GM23338 (cell line): ENCODE results near the gene NSMCE1. TPM values are rescaled to one million over a fixed set of nuclear protein-coding genes. Genes with fewer than 3 reads are reported as not detected.

ENCODE experiments used
- ATAC-seq: fragments of 200-7000 bp; cut with Tn5 transposase; 3 replicates; pipeline ENCODE4 v1.9.1; 2020
- DNase-seq: peaks from one replicate; pipeline ENCODE4 v3.0.0-alpha.2; 2015; ENCODE audit warnings: low spot score
- H2AFZ ChIP-seq: fragments of 200-600 bp; sonication (generic); 2 replicates; pipeline ENCODE4 v1.8.0; 2016; ENCODE audit warnings: antibody characterized with exemption, mild to moderate bottlenecking, moderate library complexity
- H3F3A ChIP-seq: fragments of 200-600 bp; sonication (generic); replicated peaks from 2 replicates; pipeline ENCODE4 v1.8.0; 2017; ENCODE audit warnings: antibody characterized with exemption, mixed run types, low read depth
- H3K27ac ChIP-seq: fragments of 200-600 bp; sonication (generic); 2 replicates; pipeline ENCODE4 v1.6.1; 2016; ENCODE audit warnings: low read depth
- H3K27me3 ChIP-seq: fragments of 200-600 bp; sonication (generic); 2 replicates; pipeline ENCODE4 v1.8.0; 2016; ENCODE audit warnings: mild to moderate bottlenecking, mixed run types, moderate library complexity; ENCODE audit not compliant: insufficient read depth
- H3K36me3 ChIP-seq: fragments of 200-600 bp; sonication (generic); 2 replicates; pipeline ENCODE4 v1.8.0; 2016; ENCODE audit warnings: mild to moderate bottlenecking; ENCODE audit not compliant: insufficient read depth
- H3K4me1 ChIP-seq: fragments of 200-600 bp; sonication (generic); 2 replicates; pipeline ENCODE4 v1.8.0; 2016; ENCODE audit warnings: mild to moderate bottlenecking, moderate library complexity; ENCODE audit not compliant: insufficient read depth
- H3K4me2 ChIP-seq: fragments of 200-600 bp; sonication (generic); 2 replicates; pipeline ENCODE4 v1.7.1; 2017; ENCODE audit warnings: mixed run types
- H3K4me3 ChIP-seq: fragments of 200-600 bp; sonication (generic); 2 replicates; pipeline ENCODE4 v1.6.1; 2016; ENCODE audit warnings: mixed run types
- H3K79me2 ChIP-seq: fragments of 200-600 bp; sonication (generic); replicated peaks from 2 replicates; pipeline ENCODE4 v1.8.0; 2017; ENCODE audit warnings: mild to moderate bottlenecking; ENCODE audit not compliant: insufficient read depth
- H3K9me2 ChIP-seq: fragments of 200-600 bp; sonication (generic); 2 replicates; pipeline ENCODE4 v1.8.0; 2017; ENCODE audit not compliant: insufficient read depth
- H4K20me1 ChIP-seq: fragments of 200-600 bp; sonication (generic); replicated peaks from 2 replicates; pipeline ENCODE4 v1.8.0; 2017; ENCODE audit warnings: mild to moderate bottlenecking; ENCODE audit not compliant: insufficient read depth
- H3K27ac Mint-ChIP-seq: 2 replicates; pipeline ENCODE4 v1.8.0; 2020; ENCODE audit warnings: inconsistent platforms, mild to moderate bottlenecking, moderate library complexity, mixed read lengths
- H3K27me3 Mint-ChIP-seq: 3 replicates; pipeline ENCODE4 v1.8.0; 2022; ENCODE audit warnings: low read depth, mild to moderate bottlenecking, moderate library complexity, mixed read lengths, inconsistent platforms; ENCODE audit not compliant: insufficient read depth, poor library complexity
- H3K36me3 Mint-ChIP-seq: 3 replicates; pipeline ENCODE4 v1.8.0; 2021; ENCODE audit warnings: low read depth, mild to moderate bottlenecking, inconsistent platforms, moderate library complexity, mixed read lengths
- H3K4me1 Mint-ChIP-seq: 3 replicates; pipeline ENCODE4 v1.8.0; 2020; ENCODE audit warnings: mild to moderate bottlenecking, inconsistent platforms, mixed read lengths
- H3K4me3 Mint-ChIP-seq: 3 replicates; pipeline ENCODE4 v1.8.0; 2021; ENCODE audit warnings: moderate library complexity, mild to moderate bottlenecking, inconsistent platforms, mixed read lengths
- H3K9me3 Mint-ChIP-seq: 3 replicates; pipeline ENCODE4 v1.8.0; 2020; ENCODE audit warnings: moderate library complexity, mild to moderate bottlenecking, inconsistent platforms, mixed read lengths
- CREB1 ChIP-seq: fragments of 250-450 bp; sonication (Bioruptor Pico); IDR thresholded peaks from 2 replicates; pipeline ENCODE4 v1.5.0; 2020; ENCODE audit warnings: low read depth, mild to moderate bottlenecking, moderate library complexity
- CTCF ChIP-seq, 2 experiments: fragments of 200-600 bp in 1 of 2; sonication (generic) in 1 of 2; conservative IDR thresholded peaks; 2 replicates each; pipeline versions ENCODE4 v1.5.1 to v1.6.1; 2016 to 2017; ENCODE audit warnings: antibody characterized with exemption in 2 of 2, low read depth in 2 of 2, mild to moderate bottlenecking in 2 of 2, moderate library complexity in 1 of 2
- ETS1 ChIP-seq: IDR thresholded peaks from 2 replicates; pipeline ENCODE4 v1.6.1; 2016; ENCODE audit warnings: antibody characterized with exemption
- EZH2 ChIP-seq: fragments of 200-600 bp; sonication (generic); IDR thresholded peaks from one replicate; pipeline ENCODE4 v1.8.0; 2017; ENCODE audit warnings: antibody characterized with exemption, mild to moderate bottlenecking, low read depth; ENCODE audit not compliant: unreplicated experiment
- EZH2phosphoT487 ChIP-seq: fragments of 200-600 bp; sonication (generic); IDR thresholded peaks from one replicate; pipeline ENCODE4 v1.8.1; 2018; ENCODE audit warnings: antibody characterized with exemption; ENCODE audit not compliant: unreplicated experiment
- JUNB ChIP-seq: IDR thresholded peaks from one replicate; pipeline ENCODE4 v1.6.1; 2016; ENCODE audit warnings: antibody characterized with exemption; ENCODE audit not compliant: unreplicated experiment
- NANOG ChIP-seq: IDR thresholded peaks from 2 replicates; pipeline ENCODE4 v1.6.1; 2016; ENCODE audit warnings: antibody characterized with exemption, borderline replicate concordance
- POLR2AphosphoS5 ChIP-seq: IDR thresholded peaks from 2 replicates; pipeline ENCODE4 v1.6.1; 2016; ENCODE audit warnings: antibody characterized with exemption, low read depth
- REST ChIP-seq: IDR thresholded peaks from one replicate; pipeline ENCODE4 v1.6.1; 2018; ENCODE audit warnings: antibody characterized with exemption; ENCODE audit not compliant: unreplicated experiment
- STAT1 ChIP-seq: IDR thresholded peaks from one replicate; pipeline ENCODE4 v1.6.1; 2016; ENCODE audit warnings: antibody characterized with exemption; ENCODE audit not compliant: unreplicated experiment
- ZNF331 ChIP-seq: fragments of 250-450 bp; sonication (Bioruptor Pico); IDR thresholded peaks from 2 replicates; pipeline ENCODE4 v1.5.0; 2020; ENCODE audit warnings: low read depth, mild to moderate bottlenecking, moderate library complexity
- ZNF462 ChIP-seq: fragments of 250-450 bp; sonication (Bioruptor Pico); IDR thresholded peaks from 2 replicates; pipeline ENCODE4 v1.5.0; 2020; ENCODE audit warnings: mild to moderate bottlenecking, moderate library complexity
- polyA plus RNA-seq: library from polyadenylated mRNA; unstranded; fragments of >200 nt; fragmentation: Nextera tagmentation; extraction: Ambion mirVana; gene quantifications from 2 replicates; pipeline ENCODE4 v1.2.1, GENCODE V29; 2016
- total RNA-seq: library from RNA; depleted of rRNA; stranded (reverse); fragments of >200 nt; shearing (Covaris generic); gene quantifications from 2 replicates; pipeline ENCODE4 v1.2.3, GENCODE V29; 2014

Gene NSMCE1
- total and polyA plus RNA-seq, 2 experiments from 2014 or later: 30.6 to 50.8 TPM

- TF ChIP-seq ZNF462 (CRISPR knock-in tag): no peak
Observed at GRCh38 chr16:27272076-27272475, 3.5 kb upstream of the NSMCE1 start (continued).

- no peak overlapping the region for H3K27ac Mint-ChIP-seq
- H3K4me1 Mint-ChIP-seq: peaks cover 7% of the 10 kb centered on the region; the same call in 2 of the 3 replicates
- peaks cover 8% of the 10 kb centered on the region; the same call in 1 of the 2 replicates for H3K9me2 ChIP-seq
- no peaks in the 10 kb centered on the region; the same call in 2 of the 3 replicates for H3K9me3 Mint-ChIP-seq
- ATAC-seq: no peak
- peaks cover 7% of the 10 kb centered on the region for H3K4me1 ChIP-seq
- H3K4me2 ChIP-seq: no peak overlapping the region
- no peak overlapping the region for H3K27ac ChIP-seq
- no peaks in the 10 kb centered on the region for H4K20me1 ChIP-seq
- H3K27me3 ChIP-seq: no peaks in the 10 kb centered on the region
- H3K27me3 Mint-ChIP-seq: no peaks in the 10 kb centered on the region
- H3K36me3 ChIP-seq: no peaks in the 10 kb centered on the region
- H3F3A ChIP-seq: no peaks in the 10 kb centered on the region
- TF ChIP-seq REST (no peak), ETS1 (no peak), CREB1 (CRISPR knock-in tag) (no peak), CTCF (conservative IDR thresholded peaks at IDR 0.05; ENCODE audit: low read depth in 2 of 2) (no peak), NANOG (no peak), ZNF331 (CRISPR knock-in tag) (no peak), EZH2phosphoT487 (no peak), POLR2AphosphoS5 (no peak), JUNB (no peak), EZH2 (no peak), STAT1 (no peak)
- H3K4me3 Mint-ChIP-seq: no peak overlapping the region
- no peak for DNase-seq
- H3K36me3 Mint-ChIP-seq: peaks cover 3% of the 10 kb centered on the region; the same call in 2 of the 3 replicates
- H3K79me2 ChIP-seq: no peaks in the 10 kb centered on the region
- H2AFZ ChIP-seq: no peak overlapping the region
- H3K4me3 ChIP-seq: no peak overlapping the region
Observed at GRCh38 chr16:27270349-27270748, 1.8 kb upstream of the NSMCE1 start.
